GM18873 (cell line): Measurements from ENCODE around the gene PIP5K1C.

ENCODE experiments used
- ATAC-seq: cut with Tn5 transposase; IDR thresholded peaks from one replicate; pipeline ENCODE4 v1.9.1; 2021; ENCODE audit warnings: mild to moderate bottlenecking, moderate library complexity, moderate number of reproducible peaks; ENCODE audit not compliant: unreplicated experiment, low FRiP score

The PIP5K1C gene

DNA sequence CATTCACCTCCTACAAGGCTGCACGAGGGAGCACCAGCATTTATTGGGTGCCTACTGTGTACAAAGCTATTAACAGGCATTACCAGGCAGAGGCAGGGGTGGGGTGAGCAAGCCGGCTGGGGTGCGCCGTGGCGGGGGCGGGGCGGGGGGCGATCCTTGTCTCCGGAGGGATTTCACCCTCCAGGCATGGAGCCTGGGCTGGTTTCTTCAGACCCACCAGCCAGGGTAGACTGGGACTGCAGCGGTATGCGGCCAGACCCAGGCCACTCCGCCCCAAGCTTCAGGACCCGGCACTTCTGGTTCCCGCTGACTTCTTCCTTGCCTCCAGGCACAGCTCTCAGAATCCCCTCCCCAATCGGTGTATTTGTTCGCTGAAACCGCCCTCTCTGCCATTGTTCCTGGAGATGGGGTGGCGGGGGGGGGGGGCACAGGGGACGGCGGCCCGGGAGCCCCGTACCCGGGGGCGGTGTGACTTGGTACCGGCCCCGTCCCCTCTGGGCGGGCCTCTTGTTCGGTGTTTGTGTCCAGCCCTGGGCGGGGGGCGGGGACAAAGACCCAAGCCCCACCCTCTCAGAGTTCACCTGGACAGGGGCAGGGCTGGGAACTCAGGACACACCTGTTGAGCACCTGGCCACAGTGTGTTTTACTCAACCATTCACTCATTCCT is 22.3 kb upstream of the PIP5K1C start:
- ATAC-seq, result no peak

DNA sequence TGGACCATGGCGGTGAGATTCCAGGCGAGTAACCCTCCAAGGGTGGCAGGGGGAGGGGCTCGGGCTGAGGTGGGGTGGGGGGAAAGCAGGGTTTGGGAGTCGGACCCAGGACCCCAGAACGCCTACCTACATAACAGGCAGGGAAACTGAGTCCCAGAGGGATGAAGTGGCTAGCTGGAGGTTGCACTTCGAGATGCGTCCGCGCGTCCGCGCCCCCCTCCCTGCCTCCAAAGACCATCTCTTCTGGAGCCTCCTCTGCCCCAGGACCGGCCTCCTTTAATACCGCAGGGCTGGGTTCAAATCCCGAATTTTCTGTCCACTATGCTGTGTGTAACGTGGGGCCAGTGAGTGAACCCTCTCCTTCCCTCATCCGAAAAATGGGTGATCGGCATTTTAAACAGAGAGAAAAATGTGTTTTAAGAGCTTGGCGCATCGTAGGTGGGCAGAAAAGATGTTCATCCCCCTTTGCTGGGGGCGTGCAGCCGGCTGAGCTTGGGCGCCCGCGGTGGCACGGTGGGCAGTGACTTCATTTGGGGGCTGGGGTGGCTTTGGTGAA is 21.7 kb upstream of the PIP5K1C start:
- ATAC-seq, result no peak

DNA sequence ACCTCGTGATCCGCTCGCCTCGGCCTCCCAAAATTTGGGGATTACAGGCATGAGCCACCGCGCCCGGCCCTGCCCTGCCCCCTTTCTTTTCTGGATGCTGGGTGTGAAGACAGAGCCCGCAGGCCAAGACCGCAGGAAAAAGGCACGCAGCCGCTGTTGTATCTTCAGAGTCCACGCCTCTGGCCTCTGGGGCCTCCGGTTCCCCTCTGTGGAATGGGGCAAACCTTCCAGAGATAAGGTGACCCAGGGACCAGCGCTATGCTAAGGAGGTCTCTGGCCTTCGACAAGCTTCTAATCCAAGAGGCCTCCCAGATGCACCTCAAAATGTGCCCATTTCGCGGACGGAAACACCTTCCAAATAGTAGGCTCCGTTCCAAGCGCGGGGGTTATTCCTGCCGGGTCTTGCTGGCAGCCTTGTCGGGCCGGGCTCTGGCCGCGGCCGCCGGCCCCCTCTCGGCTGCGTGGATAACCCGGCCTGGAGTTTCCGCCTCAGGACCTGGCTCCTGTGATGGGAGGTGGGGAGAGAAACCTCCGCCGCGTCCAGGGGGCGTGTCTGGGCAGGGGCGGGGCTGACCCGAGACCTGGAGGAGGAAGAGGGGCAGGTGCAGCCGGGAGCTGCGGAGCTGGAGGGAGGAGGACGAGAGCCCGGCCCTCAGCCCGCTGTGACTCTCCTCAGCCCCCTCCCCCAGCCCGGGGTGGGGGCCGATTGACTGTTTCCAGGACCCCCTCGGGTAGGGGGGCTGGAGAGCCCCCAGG is 21.0 kb upstream of the PIP5K1C start:
- ATAC-seq, result no peak

DNA sequence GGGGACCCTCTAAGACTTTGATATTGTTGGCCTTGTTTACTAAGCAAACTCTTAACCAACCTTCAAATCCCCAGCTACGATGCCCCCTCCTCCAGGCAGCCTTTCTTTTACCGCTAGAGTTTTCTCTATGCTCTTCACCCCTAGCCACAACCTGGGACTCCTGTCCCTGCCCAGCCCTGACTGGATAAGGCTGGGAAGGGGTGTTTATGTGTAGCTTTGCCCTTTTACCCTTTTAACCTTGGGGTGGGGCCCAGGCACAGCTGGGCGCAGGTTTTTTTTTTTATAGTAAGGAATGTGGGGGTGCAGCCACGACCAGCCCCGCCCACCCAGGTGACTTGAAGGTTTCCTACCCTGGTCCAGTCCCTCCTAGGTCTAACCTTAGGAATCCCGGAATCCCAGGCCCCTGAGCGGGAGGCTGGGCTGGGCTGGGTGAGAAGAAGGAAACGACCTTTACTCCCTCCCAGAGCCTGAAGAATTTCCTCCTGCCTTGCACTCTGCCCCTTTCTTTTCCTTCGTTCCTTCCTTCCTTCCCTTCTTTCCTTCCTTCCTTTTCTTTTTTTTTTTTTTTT is 20.2 kb upstream of the PIP5K1C start:
- ATAC-seq, result no peak

DNA sequence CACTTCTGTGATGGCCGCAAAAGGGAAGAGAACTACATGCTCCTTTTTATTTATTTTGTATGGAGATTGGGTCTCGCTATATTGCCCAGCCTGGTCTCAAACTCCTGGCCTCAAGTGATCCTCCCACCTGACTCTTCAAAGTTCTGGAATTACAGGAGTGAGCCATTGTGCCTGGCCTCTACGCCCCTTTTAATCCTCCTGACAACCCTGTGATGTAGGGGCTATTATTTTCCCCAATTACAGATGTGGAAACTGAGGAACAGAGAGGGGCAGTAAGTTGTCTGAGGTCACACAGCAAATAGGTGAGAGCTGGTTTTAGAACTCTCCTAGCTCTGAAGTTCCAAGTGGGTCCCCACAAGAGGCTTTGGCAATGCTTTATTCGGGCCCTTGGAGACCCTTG is 19.6 kb upstream of the PIP5K1C start:
- no peak for ATAC-seq

DNA sequence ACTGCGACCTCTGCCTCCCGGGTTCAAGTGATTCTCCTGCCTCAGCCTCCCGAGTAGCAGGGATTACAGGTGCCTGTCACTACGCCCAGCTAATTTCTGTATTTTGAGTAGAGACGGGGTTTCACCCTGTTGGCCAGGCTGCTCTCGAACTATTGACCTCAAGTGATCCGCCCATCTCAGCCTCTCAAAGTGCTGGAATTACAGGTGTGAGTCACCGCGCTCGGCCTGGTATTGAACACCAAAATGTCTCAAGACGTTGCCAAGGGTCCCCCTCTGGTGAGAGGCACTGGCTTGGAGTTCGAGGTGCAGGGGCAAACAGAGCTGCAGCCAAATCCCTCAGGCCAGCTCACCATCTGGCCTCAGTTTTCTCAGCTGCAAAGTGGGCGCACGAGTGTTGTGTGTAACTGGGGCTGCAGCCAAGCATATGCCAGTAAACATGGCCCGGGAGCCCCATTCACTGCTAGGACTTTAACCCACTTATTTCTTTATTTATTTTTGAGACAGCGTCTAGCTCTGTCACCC is 15.9 kb upstream of the PIP5K1C start:
- no peak for ATAC-seq

DNA sequence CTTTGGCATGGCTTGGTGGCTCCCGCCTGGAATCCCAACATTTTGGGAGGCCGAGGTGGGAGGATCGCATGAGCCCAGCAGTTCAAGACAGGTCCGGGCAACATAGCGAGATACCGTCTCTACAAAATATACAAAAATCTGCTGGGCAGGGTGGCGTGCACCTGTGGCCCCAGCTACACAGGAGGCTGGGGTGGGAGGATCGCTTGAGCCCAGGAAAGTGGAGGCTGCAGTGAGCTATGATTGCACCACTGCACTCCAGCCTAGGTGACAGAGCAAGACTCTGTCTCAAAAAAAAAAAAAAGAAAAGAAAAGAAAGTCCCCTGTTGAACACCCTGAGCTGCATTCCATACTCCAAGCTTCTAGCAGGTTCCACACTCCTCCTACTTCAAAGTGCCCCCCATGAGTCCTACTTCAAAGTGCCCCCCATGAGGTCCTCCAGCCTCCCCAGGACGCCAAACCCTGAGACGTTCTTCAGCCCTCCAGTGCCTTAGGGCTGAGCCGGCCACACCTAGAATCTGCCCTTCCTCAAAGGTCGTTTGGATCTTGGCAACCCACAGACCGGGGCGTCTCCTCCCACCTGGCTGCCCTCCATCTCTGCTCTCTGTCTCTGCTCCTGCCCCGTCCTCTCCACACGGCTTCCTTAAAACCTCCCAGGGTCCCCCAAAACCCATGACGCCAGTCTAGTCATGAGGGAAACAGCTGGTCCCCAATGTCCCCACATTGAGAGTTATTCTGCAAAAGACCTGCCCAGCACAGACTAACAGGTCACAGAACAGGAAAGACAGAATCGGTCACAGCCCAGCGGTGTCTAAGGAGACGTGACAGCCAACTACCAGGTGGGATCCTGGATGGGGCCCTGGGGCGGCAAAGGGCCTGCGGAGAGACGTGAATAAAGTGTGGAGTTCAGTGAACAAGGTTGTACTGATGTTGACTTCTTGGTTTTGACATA is 12.7 kb upstream of the PIP5K1C start:
- no peak for ATAC-seq

DNA sequence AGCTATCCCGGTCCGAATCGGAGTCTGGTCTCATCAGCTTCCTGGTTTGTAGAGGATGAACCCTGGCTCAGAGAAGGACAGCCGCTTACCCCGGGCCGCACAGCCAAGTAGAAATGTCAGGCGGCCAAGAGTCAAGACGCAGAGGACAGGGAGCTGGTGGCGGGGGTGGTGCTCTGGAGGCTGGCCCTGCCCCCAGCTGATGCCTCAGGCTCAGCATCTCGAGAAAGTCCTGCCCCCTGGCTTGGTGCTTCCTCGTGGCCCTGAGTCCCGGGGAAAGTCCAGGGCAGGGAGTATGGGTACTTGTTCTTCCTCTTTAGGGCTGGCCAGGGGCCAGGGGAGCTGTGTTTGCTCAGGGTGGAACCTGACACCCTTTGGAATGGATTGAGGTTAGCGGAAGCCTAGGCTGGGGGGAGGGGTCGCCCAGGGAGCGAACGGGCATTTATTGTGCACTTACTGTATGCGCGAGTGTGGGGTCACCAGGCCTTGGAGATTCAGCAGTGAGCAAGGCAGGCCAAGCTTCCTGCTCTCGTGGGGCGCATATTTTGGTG is 10.1 kb upstream of the PIP5K1C start:
- no peak for ATAC-seq

DNA sequence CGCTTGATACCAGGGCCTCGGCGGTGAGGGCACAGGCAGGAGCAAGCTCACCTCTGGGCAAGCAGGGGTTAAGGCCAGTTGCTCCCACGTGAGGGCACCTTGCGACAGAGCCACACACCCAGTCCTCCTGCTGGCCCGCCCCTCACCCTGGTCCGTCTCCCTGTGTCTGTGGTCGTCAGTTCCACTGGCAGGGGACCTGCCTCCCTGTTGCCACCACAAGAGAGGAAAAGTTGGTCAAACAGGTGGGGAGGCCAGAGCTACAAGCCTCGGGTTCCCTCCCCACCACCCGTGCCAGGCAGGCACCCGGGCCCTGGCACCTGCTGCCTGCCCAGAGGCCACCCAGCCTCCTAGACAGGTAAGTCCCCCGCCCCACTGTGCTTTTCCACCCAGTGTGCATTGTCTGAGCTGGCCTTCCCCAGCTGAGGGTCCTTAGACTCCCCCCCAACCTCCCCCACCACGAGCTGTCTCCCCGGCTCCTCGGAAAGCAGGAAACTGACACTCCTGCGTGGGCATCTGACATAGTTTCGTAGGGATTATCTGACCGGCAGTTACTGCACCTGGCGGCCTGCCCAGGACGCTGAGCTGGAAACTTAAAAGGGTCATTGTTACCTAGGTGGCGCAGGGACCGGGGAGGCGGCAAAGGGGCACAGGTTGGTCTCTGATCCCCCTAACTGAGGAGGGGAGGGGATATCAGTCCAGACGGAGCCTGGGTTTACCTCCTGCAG is 8.1 kb upstream of the PIP5K1C start, which contains the start of gene TJP3:
TSS of gene TJP3 (plus strand) at position 178 of the 725 bp plus-strand sequence. CDS start 20,049 bp downstream, outside the sequence.
- no peak for ATAC-seq

DNA sequence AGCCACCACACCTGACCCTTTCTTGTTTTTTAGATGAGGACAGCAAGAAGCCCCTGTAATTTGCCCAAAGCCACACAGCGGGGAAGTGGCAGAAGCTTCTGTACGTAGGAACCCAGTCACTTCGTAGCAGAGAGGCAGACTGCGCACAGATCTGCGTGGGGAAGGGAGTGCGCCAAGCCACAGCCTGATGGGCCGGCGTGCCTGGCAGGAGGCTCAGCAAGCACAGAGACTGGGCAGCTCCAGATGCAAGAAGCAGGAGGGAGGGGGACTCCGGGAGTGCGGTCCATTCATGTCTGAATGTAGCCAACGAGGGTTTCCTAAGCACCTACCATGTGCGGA is 7.6 kb upstream of the PIP5K1C start:
- no peak for ATAC-seq

DNA sequence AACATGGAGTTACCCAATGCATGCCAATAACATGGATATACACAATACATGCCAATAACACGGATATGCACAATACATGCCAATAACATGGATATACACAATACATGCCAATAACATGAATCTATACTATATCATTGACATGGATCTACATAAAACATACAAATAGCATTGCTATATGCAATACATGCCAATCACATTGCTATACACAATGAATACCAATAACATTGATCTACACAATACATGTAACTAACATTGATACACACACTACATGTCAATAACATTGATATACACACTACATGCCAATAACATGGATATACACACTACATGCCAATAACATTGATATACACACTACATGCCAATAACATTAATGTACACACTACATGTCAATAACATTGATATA is 932 bp upstream of the PIP5K1C start:
- no peak for ATAC-seq

DNA sequence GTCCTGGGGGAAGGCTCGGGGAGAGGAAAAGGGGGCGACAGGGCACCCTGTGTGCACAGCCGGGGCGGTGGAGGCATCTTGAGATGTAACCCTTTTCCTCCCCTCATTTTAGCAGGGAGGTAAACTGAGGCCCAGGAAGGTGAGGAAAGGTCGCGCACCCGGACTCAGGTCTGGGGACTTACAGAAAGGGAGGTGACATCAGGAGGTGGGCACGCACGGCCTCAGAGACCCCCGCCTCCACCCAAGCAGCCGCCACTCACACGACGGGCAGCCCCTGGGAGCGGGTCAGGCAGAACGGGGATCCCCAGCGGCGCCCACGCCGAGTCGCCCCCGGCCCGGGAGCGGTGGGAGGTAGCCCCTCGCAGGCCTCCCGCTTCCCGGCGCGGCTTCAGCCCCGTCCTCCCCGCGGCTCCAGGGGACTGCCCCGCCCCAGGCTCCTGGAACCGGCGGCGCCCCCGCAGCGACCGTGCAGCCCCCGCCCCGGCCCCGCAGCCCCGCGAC is 477 bp downstream of the PIP5K1C start:
- ATAC-seq, result peak; percentile 3

DNA sequence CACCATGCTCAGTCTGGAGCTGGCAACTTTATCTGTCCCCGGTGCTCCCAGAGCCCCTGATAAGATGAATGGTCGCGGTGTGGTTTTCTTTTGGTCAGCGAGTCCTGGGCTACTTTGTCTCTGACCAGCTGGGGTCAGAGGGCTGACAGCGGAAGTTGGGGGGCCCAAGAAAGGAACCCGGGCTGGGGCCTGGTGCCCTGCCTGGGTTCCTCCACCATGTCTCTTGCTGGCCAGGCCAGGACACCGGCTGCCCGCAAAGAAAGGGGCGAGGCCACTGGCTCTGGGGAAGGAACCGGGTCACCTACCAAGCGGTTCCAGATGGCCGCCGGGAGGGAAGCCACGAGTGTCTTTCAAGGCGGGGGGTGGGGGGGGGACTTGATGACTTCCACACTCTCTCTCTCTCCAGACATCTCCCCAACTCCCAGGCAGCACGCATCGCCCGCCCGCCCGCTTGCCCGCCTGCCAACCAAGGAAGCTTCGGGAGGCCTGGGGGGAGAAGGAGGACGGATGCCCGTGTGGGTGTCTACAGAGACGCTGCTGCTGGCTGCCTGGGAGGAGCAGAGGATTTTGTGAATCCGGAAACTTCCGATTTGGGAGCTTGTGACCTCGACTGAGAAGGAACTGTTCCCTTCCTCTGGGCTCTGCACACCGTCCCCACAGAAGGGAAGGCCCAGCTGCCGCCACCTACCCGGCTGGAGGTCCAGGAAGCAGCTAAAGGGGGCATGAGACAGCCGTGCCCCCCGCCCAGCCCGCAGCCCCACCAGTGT is 1.1 kb downstream of the PIP5K1C start:
- no peak for ATAC-seq

DNA sequence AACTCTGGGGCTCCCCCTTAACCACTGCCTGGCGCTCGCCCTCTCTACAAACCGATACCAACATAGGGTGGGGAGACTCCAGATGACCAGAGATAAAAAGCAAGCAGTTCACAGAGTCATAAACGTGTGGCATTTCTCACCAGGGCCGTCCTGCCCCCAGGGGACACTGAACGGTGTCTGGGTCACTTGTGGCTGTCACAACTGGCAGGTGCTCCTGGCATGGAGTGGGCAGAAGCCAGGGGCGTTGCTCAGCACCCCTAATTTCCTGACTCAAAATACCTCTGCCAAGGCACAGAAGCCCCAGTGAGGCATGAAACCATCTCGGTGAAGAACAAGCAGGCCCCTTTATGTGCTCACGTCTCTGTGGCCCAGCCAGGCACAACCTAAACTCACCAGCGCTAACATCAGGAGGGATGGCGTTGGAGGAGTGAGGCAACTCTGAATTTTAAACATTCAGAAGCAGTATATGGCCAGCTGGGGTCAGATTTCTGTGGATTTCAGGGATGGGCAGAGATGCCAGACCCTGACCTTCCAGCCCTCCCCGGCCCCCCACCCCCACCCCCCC is 1.8 kb downstream of the PIP5K1C start:
- no peak for ATAC-seq

DNA sequence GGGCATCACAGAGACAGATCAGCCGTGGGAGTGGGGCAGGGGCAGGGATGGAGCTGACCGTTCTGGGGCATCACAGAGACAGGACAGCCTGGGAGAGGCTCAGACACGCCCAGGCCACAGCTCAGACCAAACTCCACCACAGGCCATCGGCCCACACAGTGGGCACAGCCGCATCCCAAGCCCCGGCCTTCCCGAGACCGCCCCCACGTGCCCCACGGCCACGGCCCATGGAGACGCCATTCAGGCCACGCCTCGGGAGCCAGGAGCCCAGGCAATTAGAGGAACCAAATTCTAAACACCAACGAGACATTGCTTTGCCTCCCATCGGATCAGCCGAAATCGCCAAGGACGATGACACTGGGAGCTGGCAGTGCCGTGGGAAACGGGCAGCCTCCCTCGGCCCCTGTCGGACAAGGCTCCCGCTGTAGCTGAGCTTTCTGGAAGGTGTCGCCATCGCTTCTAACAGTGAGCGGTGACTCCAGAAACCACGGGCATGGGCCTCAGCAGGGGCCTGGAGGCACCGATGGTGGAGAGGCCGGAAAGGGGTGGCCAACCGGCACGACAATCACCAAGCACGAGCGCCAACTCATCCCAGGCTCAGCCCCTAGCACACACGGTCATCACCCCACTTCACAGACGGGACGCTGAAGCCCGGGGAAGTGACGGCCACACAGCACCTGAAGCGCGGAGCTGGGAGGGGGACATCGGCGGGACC is 2.4 kb downstream of the PIP5K1C start:
- ATAC-seq, result no peak

DNA sequence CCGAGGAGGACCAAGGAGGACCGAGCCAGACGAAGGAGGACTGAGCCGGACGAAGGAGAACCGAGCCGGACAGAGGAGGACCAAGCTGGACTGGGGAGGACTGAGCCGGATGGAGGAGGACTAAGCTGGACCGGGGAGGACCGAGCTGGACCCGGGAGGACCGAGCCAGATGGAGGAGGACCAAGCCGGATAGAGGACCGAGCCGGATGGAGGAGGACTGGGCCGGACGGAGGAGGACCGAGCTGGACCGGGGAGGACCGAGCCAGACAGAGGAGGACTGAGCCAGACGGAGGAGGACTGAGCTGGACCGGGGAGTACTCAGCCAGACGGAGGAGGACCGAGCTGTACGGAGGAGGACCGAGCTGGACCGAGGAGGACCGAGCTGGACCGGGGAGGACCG is 3.2 kb downstream of the PIP5K1C start:
- ATAC-seq, result no peak

DNA sequence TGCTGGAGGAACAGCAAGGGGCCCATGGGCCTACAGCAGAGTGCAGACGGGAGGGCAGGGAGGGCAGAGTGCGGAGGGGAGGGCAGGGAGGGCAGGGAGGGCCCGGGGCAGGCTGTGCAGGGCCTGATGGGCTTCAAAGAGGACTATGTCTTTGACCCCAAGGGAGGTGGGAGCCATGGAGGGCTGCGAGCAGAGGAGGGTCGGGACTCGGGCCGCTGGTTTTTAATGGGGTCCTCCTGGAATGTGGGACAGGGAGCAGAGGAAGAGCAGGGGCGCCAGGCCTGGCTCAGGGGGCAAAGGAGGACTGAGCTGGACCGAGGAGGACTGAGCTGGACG is 3.6 kb downstream of the PIP5K1C start:
- no peak for ATAC-seq
